Lower lobe of right lung (tissue), 2 donors: ENCODE results near the gene VPS8. TPM values are rescaled to one million over a fixed set of nuclear protein-coding genes. Genes with fewer than 3 reads are reported as not detected.

Source experiments
- ATAC-seq, 2 donors: fragments of 200-7000 bp; cut with Tn5 transposase; one replicate each; pipeline ENCODE4 v1.9.1; 2020 to 2022; ENCODE audit warnings: mild to moderate bottlenecking in 2 of 2, moderate library complexity in 2 of 2
- DNase-seq: peaks from one replicate; pipeline ENCODE4 v3.0.0-alpha.2; 2020
- H3K27ac ChIP-seq: fragments of 200-600 bp; one replicate; pipeline ENCODE4 v1.8.0; 2022
- H3K27me3 ChIP-seq: fragments of 200-600 bp; one replicate; pipeline ENCODE4 v1.8.0; 2022; ENCODE audit warnings: low read depth
- H3K36me3 ChIP-seq: fragments of 200-600 bp; one replicate; pipeline ENCODE4 v1.8.0; 2022; ENCODE audit warnings: mild to moderate bottlenecking
- H3K4me1 ChIP-seq: fragments of 200-600 bp; one replicate; pipeline ENCODE4 v1.8.0; 2022
- H3K4me3 ChIP-seq: fragments of 200-600 bp; one replicate; pipeline ENCODE4 v1.8.0; 2022; ENCODE audit warnings: mild to moderate bottlenecking
- H3K9me3 ChIP-seq: fragments of 200-600 bp; one replicate; pipeline ENCODE4 v1.8.0; 2022
- CTCF ChIP-seq: fragments of 200-600 bp; IDR thresholded peaks from one replicate; pipeline ENCODE4 v1.8.0; 2022; ENCODE audit warnings: antibody characterized with exemption, mild to moderate bottlenecking
- intact Hi-C: fragments of 100-400 bp; cut with DNase I; formaldehyde crosslinking; loops from one replicate; pipeline ENCODE4 v1.11.0; 2022
- total RNA-seq: library from RNA; stranded (reverse); fragmentation: NEBNext Ultra II Directional; extraction: Animal tissue kit (Norgen Biotek cat#: 25700); gene quantifications from one replicate; pipeline ENCODE4 v1.2.1, GENCODE V29; 2021
- donor health status: DM: no; HTN: yes; CAD: no; lungs with severe emphysema.

VPS8 gene
- total RNA-seq, 1 donor from 2014 or later, result 84.7 TPM

GRCh38 chr3:185079625-185080024 lies 267.7 kb downstream of the VPS8 start:
- intact Hi-C loops, result no loop called here
- DNase-seq (no peak), ATAC-seq (no peak)
- no peaks in the 10 kb centered on the region for H3K4me1 ChIP-seq
- no peaks in the 10 kb centered on the region for H3K36me3 ChIP-seq
- no peak overlapping the region for H3K4me3 ChIP-seq
- H3K27me3 ChIP-seq, result no peaks in the 10 kb centered on the region
- H3K27ac ChIP-seq, result no peak overlapping the region
- H3K9me3 ChIP-seq, result no peaks in the 10 kb centered on the region
- no peak for TF ChIP-seq CTCF

- no peak for TF ChIP-seq CTCF
- Histone ChIP-seq H3K4me1 (no peaks in the 10 kb centered on the region), H3K9me3 (no peaks in the 10 kb centered on the region), H3K27me3 (no peaks in the 10 kb centered on the region), H3K36me3 (no peaks in the 10 kb centered on the region), H3K27ac (no peak overlapping the region), H3K4me3 (no peak overlapping the region)
- intact Hi-C loops, result no loop called here
- no peak for DNase-seq
- no peak for ATAC-seq
Observed at GRCh38 chr3:185081521-185081920, 269.6 kb downstream of the VPS8 start.

- ATAC-seq (no peak), DNase-seq (no peak)
- no peak overlapping the region for H3K4me3 ChIP-seq
- H3K36me3 ChIP-seq, result no peaks in the 10 kb centered on the region
- no peaks in the 10 kb centered on the region for H3K9me3 ChIP-seq
- TF ChIP-seq CTCF, result no peak
- no peaks in the 10 kb centered on the region for H3K27me3 ChIP-seq
- no peak overlapping the region for H3K27ac ChIP-seq
- intact Hi-C loops, result no loop called here
- H3K4me1 ChIP-seq, result no peaks in the 10 kb centered on the region
Observed at GRCh38 chr3:185082149-185082548, 270.2 kb downstream of the VPS8 start.

- no peak for TF ChIP-seq CTCF
- Histone ChIP-seq H3K27me3 (no peaks in the 10 kb centered on the region), H3K36me3 (no peaks in the 10 kb centered on the region), H3K9me3 (no peaks in the 10 kb centered on the region), H3K4me3 (no peak overlapping the region), H3K4me1 (no peaks in the 10 kb centered on the region), H3K27ac (no peak overlapping the region)
- ATAC-seq, result no peak
- DNase-seq, result no peak
- intact Hi-C loops, result no loop called here
Observed at GRCh38 chr3:185082829-185083228, 270.9 kb downstream of the VPS8 start.

- DNase-seq, result no peak
- no peak for ATAC-seq
- Histone ChIP-seq H3K9me3 (no peaks in the 10 kb centered on the region), H3K36me3 (no peaks in the 10 kb centered on the region), H3K27me3 (no peaks in the 10 kb centered on the region), H3K4me1 (no peaks in the 10 kb centered on the region), H3K4me3 (no peak overlapping the region), H3K27ac (no peak overlapping the region)
- TF ChIP-seq CTCF, result no peak
- intact Hi-C loops, result no loop called here
Observed at GRCh38 chr3:185084402-185084801, 272.4 kb downstream of the VPS8 start.

- H3K9me3 ChIP-seq, result no peaks in the 10 kb centered on the region
- no peak overlapping the region for H3K27ac ChIP-seq
- H3K4me1 ChIP-seq, result no peaks in the 10 kb centered on the region
- intact Hi-C loops, result no loop called here
- H3K36me3 ChIP-seq, result no peaks in the 10 kb centered on the region
- DNase-seq (no peak), ATAC-seq (no peak)
- H3K4me3 ChIP-seq, result no peak overlapping the region
- no peaks in the 10 kb centered on the region for H3K27me3 ChIP-seq
- no peak for TF ChIP-seq CTCF
Observed at GRCh38 chr3:185084901-185085300, 272.9 kb downstream of the VPS8 start.
